ENCODE data around the gene METRN. TPM values are rescaled to one million over a fixed set of nuclear protein-coding genes. Genes with fewer than 3 reads are reported as not detected.
"Not testable (repeated sequence)": the region's sequence is repeated elsewhere in the genome, so short reads cannot be mapped to it uniquely, and the experiment has no call there.

The METRN gene
- total and polyA plus RNA-seq, 12 donors = 1.3 to 189 (median 75.6) TPM

GRCh38 chr16:710500-711075, 4.3 kb upstream of the METRN start:
- no peak for DNase-seq
- TF ChIP-seq, protein P1, sequence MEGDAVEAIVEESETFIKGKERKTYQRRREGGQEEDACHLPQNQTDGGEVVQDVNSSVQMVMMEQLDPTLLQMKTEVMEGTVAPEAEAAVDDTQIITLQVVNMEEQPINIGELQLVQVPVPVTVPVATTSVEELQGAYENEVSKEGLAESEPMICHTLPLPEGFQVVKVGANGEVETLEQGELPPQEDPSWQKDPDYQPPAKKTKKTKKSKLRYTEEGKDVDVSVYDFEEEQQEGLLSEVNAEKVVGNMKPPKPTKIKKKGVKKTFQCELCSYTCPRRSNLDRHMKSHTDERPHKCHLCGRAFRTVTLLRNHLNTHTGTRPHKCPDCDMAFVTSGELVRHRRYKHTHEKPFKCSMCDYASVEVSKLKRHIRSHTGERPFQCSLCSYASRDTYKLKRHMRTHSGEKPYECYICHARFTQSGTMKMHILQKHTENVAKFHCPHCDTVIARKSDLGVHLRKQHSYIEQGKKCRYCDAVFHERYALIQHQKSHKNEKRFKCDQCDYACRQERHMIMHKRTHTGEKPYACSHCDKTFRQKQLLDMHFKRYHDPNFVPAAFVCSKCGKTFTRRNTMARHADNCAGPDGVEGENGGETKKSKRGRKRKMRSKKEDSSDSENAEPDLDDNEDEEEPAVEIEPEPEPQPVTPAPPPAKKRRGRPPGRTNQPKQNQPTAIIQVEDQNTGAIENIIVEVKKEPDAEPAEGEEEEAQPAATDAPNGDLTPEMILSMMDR (IDR thresholded peaks at IDR 0.05) = no peak
- TF ChIP-seq POLR2A (IDR thresholded peaks at IDR 0.05) = no peak
- 22 to 60% (median 58%) methylated on average over 6 to 21 of the region's 21 CpGs for WGBS, 4 donors
- peaks cover 6 to 11% of the 10 kb centered on the region in 2 donors for H3K4me1 ChIP-seq (replicated peaks in 1 of 2)
- peak overlapping the region in 1 of 5 donors; percentile 60 for H3K27ac ChIP-seq
- H3K27me3 ChIP-seq = peaks cover 17% of the 10 kb centered on the region
- H3K4me3 ChIP-seq = no peak overlapping the region
- H3K9me3 ChIP-seq (replicated peaks in 1 of 3) = no peaks in the 10 kb centered on the region
- intact Hi-C loops (cut with DNase I) = loop anchor here (5.0 to 10.0 kb wide), 3 partner anchors 77 to 347 kb away; partner anchors contain the start of genes CHTF18 (in 1 of the 2) and RPUSD1 (in 1 of the 2)
- no peaks in the 10 kb centered on the region for H3K36me3 ChIP-seq (replicated peaks in 1 of 2)

DNA sequence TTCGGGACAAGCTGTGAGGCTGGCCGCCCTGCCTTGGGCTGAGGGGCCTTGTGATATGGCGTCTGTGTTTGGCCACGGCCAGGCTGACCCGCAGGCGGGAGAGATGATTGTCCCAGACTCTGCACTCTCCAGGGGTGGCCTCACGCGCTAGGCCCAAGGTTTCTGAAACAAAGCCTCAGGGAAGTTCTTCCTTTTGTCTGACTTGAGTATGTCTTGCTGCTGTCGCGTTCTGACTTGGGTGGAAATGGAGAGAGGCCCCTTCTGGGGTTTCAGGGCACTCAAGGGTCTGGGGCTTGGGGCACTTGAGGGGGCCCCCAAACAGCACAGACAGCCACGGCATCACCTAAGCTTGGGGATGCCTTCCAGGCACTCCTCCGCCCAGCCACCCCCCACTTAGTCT, 3.8 kb upstream of the METRN start:
- H3K4me3 ChIP-seq = no peak overlapping the region
- intact Hi-C loops (cut with DNase I) = loop anchor here (5.0 to 10.0 kb wide), 3 partner anchors 76 to 346 kb away; partner anchors contain the start of genes CHTF18 (in 1 of the 2) and RPUSD1 (in 1 of the 2)
- H3K27me3 ChIP-seq = peaks cover 16% of the 10 kb centered on the region
- DNase-seq = no peak
- H3K27ac ChIP-seq = peak overlapping the region in 1 of 5 donors; percentile 60
- H3K9me3 ChIP-seq (replicated peaks in 1 of 3) = no peaks in the 10 kb centered on the region
- H3K36me3 ChIP-seq (replicated peaks in 1 of 2) = no peaks in the 10 kb centered on the region
- no peak for TF ChIP-seq POLR2A (IDR thresholded peaks at IDR 0.05)
- TF ChIP-seq, protein P1 (IDR thresholded peaks at IDR 0.05) = no peak
- WGBS, 4 donors = 55 to 70% (median 63%) methylated on average over 4 to 12 of the region's 12 CpGs
- peaks cover 11 to 15% of the 10 kb centered on the region in 2 donors for H3K4me1 ChIP-seq (replicated peaks in 1 of 2)

DNA sequence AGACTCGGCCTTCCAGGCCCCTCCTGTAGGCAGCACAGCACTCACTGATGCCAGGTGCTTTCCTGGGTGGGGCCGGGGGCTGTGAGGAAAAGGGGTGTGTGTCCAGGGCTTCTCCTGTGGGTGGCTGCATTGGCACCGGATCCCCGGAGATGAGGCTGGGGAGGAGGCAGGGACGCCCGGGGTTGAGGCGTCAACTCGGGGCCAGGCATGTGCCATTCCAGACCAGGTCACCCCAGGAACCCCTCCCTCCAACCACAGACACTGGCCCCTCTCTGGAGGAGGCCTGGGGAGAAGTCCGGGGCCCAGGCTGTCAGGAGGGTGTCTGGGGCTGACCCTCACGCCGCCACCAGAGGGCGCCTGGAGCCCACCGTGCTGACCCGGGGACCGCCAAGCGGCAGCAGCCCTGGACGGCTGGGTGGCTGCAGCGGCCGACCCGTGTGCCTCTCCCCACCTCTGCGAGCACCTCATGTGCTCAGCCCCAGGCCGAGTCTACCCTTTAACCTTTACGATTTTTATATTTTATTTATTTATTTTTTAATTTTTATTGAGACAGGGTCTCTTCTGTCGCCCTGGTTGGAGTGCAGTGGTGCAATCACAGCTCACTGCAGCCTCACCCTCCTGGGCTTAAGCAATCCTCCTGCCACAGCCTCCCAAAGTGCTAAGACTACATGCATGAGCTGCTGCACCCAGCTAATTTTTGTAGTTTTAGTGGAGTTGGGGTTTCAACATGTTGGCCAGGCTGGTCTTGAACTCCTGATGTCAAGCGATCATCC, 3.2 kb upstream of the METRN start:
- intact Hi-C loops (cut with DNase I) = loop anchor here (5.0 to 10.0 kb wide), 3 partner anchors 76 to 346 kb away; partner anchors contain the start of genes CHTF18 (in 1 of the 2) and RPUSD1 (in 1 of the 2)
- peaks cover 15% of the 10 kb centered on the region for H3K27me3 ChIP-seq
- TF ChIP-seq, protein P1 (IDR thresholded peaks at IDR 0.05) = peak; percentile 76 to 97 (median 90)
- no peak for TF ChIP-seq POLR2A (IDR thresholded peaks at IDR 0.05)
- H3K4me1 ChIP-seq (replicated peaks in 1 of 2) = peaks cover 16 to 22% of the 10 kb centered on the region in 2 donors
- 9 to 24% (median 10%) methylated on average over 12 to 25 of the region's 25 CpGs for WGBS, 4 donors
- no peak overlapping the region for H3K4me3 ChIP-seq
- H3K9me3 ChIP-seq (replicated peaks in 1 of 3) = no peaks in the 10 kb centered on the region
- H3K36me3 ChIP-seq (replicated peaks in 1 of 2) = no peaks in the 10 kb centered on the region
- H3K27ac ChIP-seq = peak overlapping the region in 1 of 5 donors; percentile 60
- DNase-seq = peak; percentile 73 to 90 (median 81)

DNA sequence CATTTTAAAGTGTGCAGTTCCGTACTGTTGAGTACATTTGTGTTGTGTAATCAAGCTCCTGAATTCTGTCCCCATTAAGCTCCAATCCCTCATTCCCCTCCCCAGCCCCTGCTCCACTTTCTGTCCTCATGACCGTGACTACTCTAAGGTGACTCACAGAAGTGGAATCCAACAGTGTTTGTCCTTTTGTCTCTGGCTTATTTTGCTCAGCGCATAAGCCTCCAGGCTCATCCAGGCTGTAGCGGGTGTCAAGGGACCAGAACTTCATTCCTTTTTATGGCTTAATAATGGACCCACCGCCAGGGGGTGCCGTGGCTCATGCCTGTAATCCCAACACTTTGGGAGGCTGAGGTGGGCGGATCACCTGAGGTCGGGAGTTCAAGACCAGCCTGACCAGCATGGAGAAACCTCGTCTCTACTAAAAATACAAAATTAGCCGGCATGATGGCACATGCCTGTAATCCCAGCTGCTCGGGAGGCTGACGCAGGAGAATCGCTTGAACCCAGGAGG, 2.1 kb upstream of the METRN start:
- H3K4me1 ChIP-seq (replicated peaks in 1 of 2) = peaks cover 16 to 26% of the 10 kb centered on the region in 2 donors
- not testable (repeated sequence) for H3K9me3 ChIP-seq (replicated peaks in 1 of 3); H3K36me3 ChIP-seq (replicated peaks in 1 of 2); H3K4me3 ChIP-seq
- WGBS, 4 donors = 39 to 46% (median 44%) methylated on average over 11 to 13 of the region's 13 CpGs
- peak in 6 of 7 donors; percentile 69 to 90 (median 80) for DNase-seq
- intact Hi-C loops (cut with DNase I) = loop anchor here (5.0 to 10.0 kb wide), 3 partner anchors 75 to 345 kb away; partner anchors contain the start of genes CHTF18 (in 1 of the 2) and RPUSD1 (in 1 of the 2)
- TF ChIP-seq, protein P1 (IDR thresholded peaks at IDR 0.05) = peak in 5 of 6 experiments; percentile 39 to 64 (median 54)
- peak in 1 of 2 donors; percentile 46 for TF ChIP-seq POLR2A (IDR thresholded peaks at IDR 0.05)
- peak overlapping the region in 3 of 5 donors; percentile 22 to 81 (median 47) for H3K27ac ChIP-seq
- peaks cover 14% of the 10 kb centered on the region for H3K27me3 ChIP-seq

Data from adrenal gland (tissue), 12 donors.